Aorta (tissue), 5 donors: ENCODE results near the gene KDELR3. TPM values are rescaled to one million over a fixed set of nuclear protein-coding genes. Genes with fewer than 3 reads are reported as not detected.
"Not testable (repeated sequence)": the region's sequence is repeated elsewhere in the genome, so short reads cannot be mapped to it uniquely, and the experiment has no call there.

Source experiments
- ATAC-seq: fragments of 200-7000 bp; cut with Tn5 transposase; one replicate; pipeline ENCODE4 v1.9.1; 2022; ENCODE audit warnings: moderate library complexity; ENCODE audit not compliant: low FRiP score
- DNase-seq, 2 donors: peaks; one replicate each; pipeline ENCODE4 v3.0.0-alpha.2; 2020
- H3K27ac ChIP-seq, 2 donors: one replicate each; pipeline ENCODE4 v1.5.1; 2013; ENCODE audit warnings: low read length in 2 of 2, mild to moderate bottlenecking in 2 of 2, moderate library complexity in 2 of 2, control low read depth in 1 of 2, inconsistent platforms in 1 of 2, low read depth in 1 of 2
- H3K27me3 ChIP-seq, 2 donors: one replicate each; pipeline ENCODE4 v1.6.1; 2013; ENCODE audit warnings: control low read depth in 1 of 2, low read length in 1 of 2, mild to moderate bottlenecking in 1 of 2, moderate library complexity in 1 of 2; ENCODE audit not compliant: insufficient read depth in 2 of 2, control insufficient read depth in 1 of 2
- H3K36me3 ChIP-seq, 2 donors: one replicate each; pipeline ENCODE4 v1.6.1; 2013; ENCODE audit warnings: control low read depth in 1 of 2, low read length in 1 of 2, mild to moderate bottlenecking in 1 of 2; ENCODE audit not compliant: insufficient read depth in 2 of 2, control insufficient read depth in 1 of 2
- H3K4me1 ChIP-seq, 2 donors: one replicate each; pipeline ENCODE4 v1.6.1; 2013; ENCODE audit warnings: low read length in 2 of 2, control low read depth in 1 of 2, mild to moderate bottlenecking in 1 of 2, moderate library complexity in 1 of 2; ENCODE audit not compliant: insufficient read depth in 2 of 2, control insufficient read depth in 1 of 2
- H3K4me3 ChIP-seq, 2 donors: one replicate each; pipeline ENCODE4 v1.5.1; 2013; ENCODE audit warnings: low read length in 2 of 2, control low read depth in 1 of 2, mild to moderate bottlenecking in 1 of 2
- H3K9me3 ChIP-seq: one replicate; pipeline ENCODE4 v1.6.1; 2013; ENCODE audit warnings: mild to moderate bottlenecking, low read length; ENCODE audit not compliant: control insufficient read depth
- WGBS, 2 donors: extraction: QIAGEN DNeasy Blood & Tissue Kit; methylation state at CpG; one replicate each; pipeline ENCODE4 v1.1.7; 2013; 5-methylcytosine and 5-hydroxymethylcytosine counted together
- intact Hi-C, 2 donors: fragments of 100-400 bp; cut with DNase I; formaldehyde crosslinking; loops; one replicate each; pipeline versions ENCODE4 v1.14.2 to v1.15.0; 2022
- polyA plus RNA-seq, 2 donors: library from polyadenylated mRNA; stranded (reverse); fragments of 200-250 nt; gene quantifications; one replicate each; pipeline ENCODE4 v1.2.3, GENCODE V29; 2013
- total RNA-seq, 2 donors: library from RNA; stranded (reverse); fragmentation: NEBNext Ultra II Directional; extraction: Animal tissue kit (Norgen Biotek cat#: 25700); gene quantifications; one replicate each; pipeline ENCODE4 v1.2.1, GENCODE V29; 2021
- donor health status: healthy with polysubstance abuse.
- donor health status: Bipolar disorder and iron deficiency.
- donor health status: DM: no; HTN: no; CAD: no.
- donor health status: DM: no; HTN: no; CAD: no.
- donor health status: DM: yes; HTN: yes; CAD: no.

KDELR3 gene
- total and polyA plus RNA-seq, 4 donors, result 12.9 to 25.8 (median 20.8) TPM

DNA sequence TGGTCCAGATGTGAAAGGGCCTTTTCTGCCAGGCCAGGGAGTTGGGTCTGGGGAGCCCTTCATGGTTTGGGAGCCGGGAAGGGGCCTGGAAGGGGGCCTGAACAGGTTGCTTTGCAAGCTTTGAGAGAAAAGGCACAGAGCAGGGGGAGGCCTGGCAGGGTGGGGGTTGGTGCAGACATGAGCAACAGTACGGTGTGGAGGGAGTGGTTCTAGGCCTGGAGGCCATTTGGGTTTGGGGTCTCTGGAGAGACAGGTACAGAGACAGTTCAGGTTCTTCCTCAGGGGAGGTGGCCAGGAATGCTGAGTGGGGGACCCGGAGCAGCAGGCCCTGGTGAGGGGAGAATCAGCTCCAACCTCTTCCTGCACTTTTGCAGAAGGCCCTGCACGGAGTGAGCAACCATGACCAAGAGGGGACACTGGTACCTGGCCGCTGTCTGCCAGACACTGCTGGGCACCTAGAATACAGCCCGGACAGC lies 1.4 kb downstream of the KDELR3 start:
- Histone ChIP-seq H3K27ac (no peak overlapping the region), H3K36me3 (no peaks in the 10 kb centered on the region), H3K27me3 (no peaks in the 10 kb centered on the region), H3K4me3 (no peak overlapping the region), H3K9me3 (no peaks in the 10 kb centered on the region), H3K4me1 (no peaks in the 10 kb centered on the region)
- no peak for ATAC-seq
- peak in 1 of 2 donors; percentile 73 for DNase-seq
- intact Hi-C loops, result loop anchor here in 1 of 2 donors (5.0 kb wide), 1 partner anchor 33 kb away; no protein-coding TSS in a partner anchor
- WGBS, 2 donors, result 86 to 91% methylated on average over 6 of the region's 6 CpGs

DNA sequence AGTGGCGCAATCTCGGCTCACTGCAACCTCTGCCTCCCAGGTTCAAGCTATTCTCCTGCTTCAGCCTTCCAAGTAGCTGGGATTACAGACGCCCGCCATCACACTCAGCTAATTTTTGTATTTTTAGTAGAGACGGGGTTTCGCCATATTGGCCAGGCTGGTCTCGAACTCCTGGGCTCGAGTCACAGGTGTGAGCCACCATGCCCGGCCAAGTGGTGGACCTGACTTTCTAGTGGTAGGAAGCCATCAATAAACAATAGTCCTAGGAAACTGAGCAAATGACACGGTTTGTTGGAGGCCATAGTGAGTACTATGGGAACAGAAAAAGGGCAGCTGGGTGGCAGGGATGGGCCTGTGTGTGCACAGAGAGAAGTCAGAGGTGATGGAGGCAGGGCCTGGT lies 2.3 kb downstream of the KDELR3 start:
- H3K9me3 ChIP-seq, H3K27ac ChIP-seq, H3K4me3 ChIP-seq, H3K27me3 ChIP-seq, ATAC-seq, H3K4me1 ChIP-seq, H3K36me3 ChIP-seq, intact Hi-C loops: not testable (repeated sequence)
- peak in 1 of 2 donors; percentile 14 for DNase-seq
- WGBS, 2 donors, result 94 to 96% methylated on average over 10 of the region's 10 CpGs

DNA sequence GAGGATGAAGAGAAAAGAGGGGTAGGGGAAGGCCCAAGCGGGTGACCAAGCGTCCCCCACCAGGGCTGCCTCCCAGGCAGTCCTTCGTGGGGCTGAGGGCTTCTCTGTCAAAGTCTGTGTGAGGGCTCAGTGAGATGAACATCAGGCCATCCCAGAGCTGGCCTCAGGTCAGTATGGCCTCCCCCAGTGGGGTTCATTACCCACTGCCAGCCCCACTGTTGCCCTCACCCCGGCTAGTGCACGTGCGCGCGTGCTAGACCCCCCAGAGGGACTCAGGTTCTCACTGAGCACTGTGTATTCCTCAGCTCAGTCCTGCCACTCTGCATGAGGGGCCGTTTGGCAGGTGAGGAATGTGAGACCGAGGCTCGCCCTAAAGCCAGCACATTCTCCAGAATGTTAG lies 3.3 kb downstream of the KDELR3 start:
- intact Hi-C loops, result no loop called here
- no peaks in the 10 kb centered on the region for H3K4me1 ChIP-seq
- DNase-seq, result peak in 1 of 2 donors; percentile 59

DNA sequence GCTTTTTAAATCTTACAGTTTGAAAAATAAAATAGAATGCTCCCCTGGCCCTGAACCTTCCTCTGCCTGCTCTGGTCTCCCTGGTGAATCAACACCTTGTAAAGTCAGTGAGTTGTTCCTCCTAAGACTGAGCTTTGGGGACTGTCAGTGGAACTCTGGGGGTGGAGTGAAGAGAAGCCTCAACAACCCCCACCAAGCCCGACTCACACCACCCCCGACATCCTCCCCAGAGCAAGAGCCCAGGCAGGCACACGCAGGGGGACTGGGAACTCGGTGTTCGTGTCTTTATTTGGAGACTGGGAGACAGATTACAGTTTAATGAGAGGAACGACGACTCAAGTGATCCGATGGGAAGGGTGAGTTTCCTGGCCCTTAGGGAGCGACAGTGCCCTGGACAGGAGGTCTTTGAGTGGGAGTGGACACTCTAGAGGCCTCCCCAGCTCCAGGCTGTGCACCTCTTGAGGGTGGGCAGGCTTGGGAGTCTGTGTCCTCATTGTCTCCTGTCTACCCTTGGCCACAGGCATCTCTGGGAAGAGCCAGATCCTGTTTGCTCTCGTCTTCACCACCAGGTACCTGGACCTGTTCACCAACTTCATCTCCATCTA lies 6.2 kb downstream of the KDELR3 start:
- H3K4me1 ChIP-seq, result no peaks in the 10 kb centered on the region
- peak in 1 of 2 donors; percentile 49 for DNase-seq

More for the DNA sequence above, 3.3 kb downstream of the KDELR3 start:
- 79 to 88% methylated on average over 11 of the region's 11 CpGs for WGBS, 2 donors
- Histone ChIP-seq H3K36me3 (no peaks in the 10 kb centered on the region), H3K4me3 (no peak overlapping the region), H3K9me3 (no peaks in the 10 kb centered on the region), H3K27me3 (no peaks in the 10 kb centered on the region), H3K27ac (no peak overlapping the region)
- ATAC-seq, result no peak

DNA sequence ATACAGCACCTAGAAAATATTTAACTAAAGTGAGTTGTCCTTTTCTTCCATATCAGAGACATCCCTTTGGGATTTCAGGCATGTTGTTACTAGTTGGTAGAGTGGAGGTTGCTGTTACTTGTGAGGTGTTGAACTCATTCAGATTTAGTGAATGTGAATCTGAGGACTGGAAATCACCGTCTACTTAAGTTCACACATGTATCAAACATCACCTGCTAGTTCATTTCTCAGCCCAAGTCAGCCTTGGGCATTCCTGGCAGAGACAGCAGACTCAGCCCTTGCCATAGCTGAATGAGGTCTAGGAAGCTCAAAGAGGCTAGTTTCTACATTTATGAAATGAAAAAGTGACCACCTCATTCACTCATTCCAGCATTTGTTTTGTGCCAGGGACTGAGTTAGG lies 9.7 kb downstream of the KDELR3 start:
- Histone ChIP-seq H3K27ac (no peak overlapping the region), H3K36me3 (peaks cover 2 to 4% of the 10 kb centered on the region in 2 donors), H3K4me1 (no peaks in the 10 kb centered on the region), H3K27me3 (no peaks in the 10 kb centered on the region), H3K4me3 (no peak overlapping the region), H3K9me3 (no peaks in the 10 kb centered on the region)
- 76 to 81% methylated on average over 1 of the region's 1 CpG for WGBS, 2 donors
- DNase-seq (no peak), ATAC-seq (no peak)
- intact Hi-C loops, result no loop called here

More for the DNA sequence above, 6.2 kb downstream of the KDELR3 start:
- Histone ChIP-seq H3K27me3 (no peaks in the 10 kb centered on the region), H3K27ac (no peak overlapping the region), H3K36me3 (no peaks in the 10 kb centered on the region), H3K4me3 (no peak overlapping the region), H3K9me3 (no peaks in the 10 kb centered on the region)
- 59 to 67% methylated on average over 10 of the region's 10 CpGs for WGBS, 2 donors
- intact Hi-C loops, result no loop called here
- ATAC-seq, result no peak

DNA sequence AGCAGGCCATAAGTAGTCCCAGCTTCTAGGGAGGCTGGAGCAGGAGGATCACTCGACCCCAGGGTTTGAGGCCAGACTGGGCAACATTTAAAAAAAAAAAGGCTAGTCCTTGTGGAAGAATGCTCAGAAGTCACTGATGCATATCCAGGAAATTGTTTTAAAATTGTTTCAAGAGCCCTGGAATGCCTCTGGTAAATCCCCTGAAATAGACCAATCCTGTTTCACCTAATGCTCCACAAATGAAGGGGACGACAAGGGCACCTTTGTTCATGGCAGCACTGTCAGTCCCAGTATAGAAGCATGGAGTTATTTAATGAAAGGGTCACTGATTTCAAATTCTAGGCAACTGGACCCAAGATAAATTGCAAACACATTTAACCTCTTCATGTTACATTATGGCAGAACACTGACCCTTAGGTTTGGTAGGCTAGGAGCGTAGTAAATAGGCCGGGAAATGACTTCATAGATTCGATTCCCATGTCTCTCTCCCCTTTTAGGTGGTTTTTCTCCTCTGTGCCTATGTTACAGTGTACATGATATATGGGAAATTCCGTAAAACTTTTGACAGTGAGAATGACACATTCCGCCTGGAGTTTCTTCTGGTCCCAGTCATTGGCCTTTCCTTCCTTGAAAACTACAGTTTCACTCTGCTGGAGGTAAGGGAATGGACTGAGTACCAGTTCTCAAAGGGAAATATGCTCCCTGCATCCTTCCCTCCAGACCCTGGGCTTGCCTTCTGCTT lies 11.4 kb downstream of the KDELR3 start:
- Histone ChIP-seq H3K27ac (no peak overlapping the region), H3K4me1 (no peaks in the 10 kb centered on the region), H3K27me3 (no peaks in the 10 kb centered on the region), H3K4me3 (no peak overlapping the region), H3K36me3 (peaks cover 8 to 11% of the 10 kb centered on the region in 2 donors), H3K9me3 (no peaks in the 10 kb centered on the region)
- DNase-seq (no peak), ATAC-seq (no peak)
- intact Hi-C loops, result no loop called here
- WGBS, 2 donors, result 78 to 83% methylated on average over 7 of the region's 7 CpGs

DNA sequence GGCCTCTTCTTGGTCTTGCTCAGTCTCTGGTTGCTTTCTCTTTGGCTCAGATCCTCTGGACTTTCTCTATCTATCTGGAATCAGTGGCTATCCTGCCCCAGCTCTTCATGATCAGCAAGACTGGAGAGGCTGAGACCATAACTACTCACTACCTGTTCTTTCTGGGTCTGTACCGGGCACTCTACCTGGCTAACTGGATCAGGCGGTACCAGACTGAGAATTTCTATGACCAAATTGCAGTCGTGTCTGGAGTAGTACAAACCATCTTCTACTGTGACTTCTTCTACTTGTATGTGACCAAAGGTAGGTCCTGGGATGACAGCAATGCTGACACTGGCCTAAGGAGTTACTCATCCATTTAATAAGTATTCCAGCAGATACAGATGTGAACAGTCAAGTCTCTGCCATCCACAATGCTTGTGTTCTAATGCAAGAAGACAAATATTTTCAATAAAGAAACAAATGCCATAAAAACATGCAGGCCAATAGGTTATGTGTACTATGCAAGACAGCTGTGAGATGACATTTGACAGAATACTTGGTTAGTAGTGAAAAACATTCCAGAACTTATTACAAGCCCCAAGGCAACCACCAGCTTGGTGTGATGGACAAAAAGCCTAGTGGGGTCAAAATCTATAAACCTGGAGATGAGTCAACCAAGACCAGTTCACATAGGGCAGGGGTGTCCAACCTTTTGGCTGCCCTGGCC lies 13.4 kb downstream of the KDELR3 start:
- H3K36me3 ChIP-seq, result peaks cover 13% of the 10 kb centered on the region in 2 donors
- no peak overlapping the region for H3K27ac ChIP-seq
- no peaks in the 10 kb centered on the region for H3K9me3 ChIP-seq
- no peak for ATAC-seq
- no peaks in the 10 kb centered on the region for H3K4me1 ChIP-seq
- DNase-seq, result no peak
- intact Hi-C loops, result no loop called here
- H3K4me3 ChIP-seq, result no peak overlapping the region
- no peaks in the 10 kb centered on the region for H3K27me3 ChIP-seq
- 87 to 88% methylated on average over 3 of the region's 3 CpGs for WGBS, 2 donors

DNA sequence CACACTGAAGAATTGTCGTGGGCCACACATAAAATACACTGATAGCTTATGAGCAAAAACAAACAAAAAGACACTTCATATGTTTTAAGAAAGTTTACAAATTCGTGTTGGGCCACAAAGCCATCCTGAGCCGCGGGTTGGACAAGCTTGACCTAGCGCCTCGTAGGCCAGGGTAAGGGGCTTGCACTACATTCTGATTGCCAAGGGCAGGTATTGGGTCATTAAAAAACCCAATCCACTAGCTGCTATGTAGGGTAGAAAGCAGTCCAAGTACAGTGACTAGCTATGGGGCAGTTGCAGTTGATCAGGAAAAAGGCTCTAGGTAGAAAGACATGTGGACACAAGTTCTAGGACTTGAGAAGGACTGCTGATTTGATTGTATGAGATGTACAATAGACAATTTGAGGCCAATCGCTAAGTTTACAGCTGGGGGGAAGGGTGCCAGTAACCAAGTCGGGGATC lies 14.0 kb downstream of the KDELR3 start:
- no peak overlapping the region for H3K27ac ChIP-seq
- H3K4me1 ChIP-seq, result no peaks in the 10 kb centered on the region
- intact Hi-C loops, result no loop called here
- no peaks in the 10 kb centered on the region for H3K27me3 ChIP-seq
- ATAC-seq (no peak), DNase-seq (no peak)
- no peak overlapping the region for H3K4me3 ChIP-seq
- no peaks in the 10 kb centered on the region for H3K9me3 ChIP-seq
- peaks cover 13% of the 10 kb centered on the region in 2 donors for H3K36me3 ChIP-seq
- WGBS, 2 donors, result 83 to 84% methylated on average over 8 of the region's 8 CpGs
